GM21717 (cell line): ENCODE measurements around the gene SORCS2.

Experiments
- ATAC-seq: cut with Tn5 transposase; IDR thresholded peaks from one replicate; pipeline ENCODE4 v1.9.1; 2021; ENCODE audit warnings: mild to moderate bottlenecking, moderate library complexity; ENCODE audit not compliant: unreplicated experiment

The SORCS2 gene

GRCh38 chr4:7790023-7790422 is 597.7 kb downstream of the SORCS2 start:
- no peak for ATAC-seq

- ATAC-seq = no peak
These were observed 598.7 kb downstream of the SORCS2 start for GRCh38 chr4:7790999-7791398.
